Panc1 (cell line): ENCODE measurements around the gene PDE12. TPM values are rescaled to one million over a fixed set of nuclear protein-coding genes. Genes with fewer than 3 reads are reported as not detected.

Source experiments
- ATAC-seq: fragments of 200-7000 bp; cut with Tn5 transposase; 2 replicates; pipeline ENCODE4 v1.9.1; 2020; ENCODE audit warnings: mild to moderate bottlenecking, moderate library complexity
- BruUV-seq: library from RNA; stranded (reverse); fragments of 400-500 nt; replicated peaks from 2 replicates; lab custom pipeline; 2021; lab: Mats Ljungman, UMichigan
- CTCF ChIA-PET: fragments of 300-600 bp; sonication (Branson Sonifier 250); formaldehyde crosslinking; loops from one replicate; lab custom pipeline; 2022; ENCODE audit warnings: antibody characterized with exemption; lab: Charles Lee
- POLR2A ChIA-PET: fragments of 300-600 bp; sonication (Branson Sonifier 250); formaldehyde crosslinking; loops from one replicate; lab custom pipeline; 2022; ENCODE audit warnings: antibody characterized with exemption; lab: Charles Lee
- DNase-seq: peaks from one replicate; pipeline ENCODE4 v3.0.0-alpha.2; 2010; ENCODE audit warnings: low read depth, low spot score
- H3K27ac ChIP-seq: 2 replicates; pipeline ENCODE4 v1.5.1; 2011; ENCODE audit warnings: mild to moderate bottlenecking, low read length, inconsistent platforms
- H3K27me3 ChIP-seq: fragments of 200-500 bp; sonication (Bioruptor generic); 2 replicates; pipeline ENCODE4 v1.6.0; 2014; ENCODE audit warnings: low read length, inconsistent platforms; ENCODE audit not compliant: control insufficient read depth, insufficient read depth
- H3K36me3 ChIP-seq: fragments of 200-500 bp; sonication (Bioruptor generic); 2 replicates; pipeline ENCODE4 v1.5.1; 2014; ENCODE audit warnings: inconsistent platforms, mild to moderate bottlenecking, low read length, moderate library complexity; ENCODE audit not compliant: control insufficient read depth, insufficient read depth
- H3K4me1 ChIP-seq: 2 replicates; pipeline ENCODE4 v1.5.1; 2011; ENCODE audit warnings: inconsistent platforms, mild to moderate bottlenecking, low read length, moderate library complexity; ENCODE audit not compliant: control insufficient read depth, insufficient read depth
- H3K4me3 ChIP-seq, 2 experiments: 2 replicates each; pipeline ENCODE4 v1.5.1; 2011 to 2012; ENCODE audit warnings: low read depth in 2 of 2, low read length in 2 of 2, mild to moderate bottlenecking in 2 of 2, inconsistent platforms in 1 of 2, moderate library complexity in 1 of 2
- H3K9me3 ChIP-seq: fragments of 200-500 bp; sonication (Bioruptor generic); 2 replicates; pipeline ENCODE4 v1.5.1; 2014; ENCODE audit warnings: low read depth, mild to moderate bottlenecking, inconsistent platforms, low read length, moderate library complexity; ENCODE audit not compliant: control insufficient read depth, insufficient read depth
- CTCF ChIP-seq: fragments of 450-650 bp; IDR thresholded peaks from 2 replicates; pipeline ENCODE4 v1.5.1; 2017; ENCODE audit warnings: mild to moderate bottlenecking
- POLR2AphosphoS5 ChIP-seq: IDR thresholded peaks from 2 replicates; pipeline ENCODE4 v1.6.1; 2012; ENCODE audit warnings: mild to moderate bottlenecking, low read depth, low read length, moderate library complexity
- REST ChIP-seq, 2 experiments: IDR thresholded peaks; 2 replicates each; pipeline ENCODE4 v1.6.1; 2011 to 2012; ENCODE audit warnings: low read depth in 2 of 2, control low read depth in 1 of 2, low read length in 1 of 2, mild to moderate bottlenecking in 1 of 2, moderate library complexity in 1 of 2; ENCODE audit not compliant: insufficient read depth in 1 of 2
- SIN3A ChIP-seq: IDR thresholded peaks from 2 replicates; pipeline ENCODE4 v1.6.1; 2012; ENCODE audit warnings: low read depth, mild to moderate bottlenecking, low read length, moderate library complexity, borderline replicate concordance; ENCODE audit not compliant: insufficient read depth
- TCF7L2 ChIP-seq: IDR thresholded peaks from 2 replicates; pipeline ENCODE4 v1.6.1; 2011; ENCODE audit warnings: mild to moderate bottlenecking, low read depth, low read length, inconsistent platforms
- in situ Hi-C: cut with HindIII; loops from 2 replicates; pipeline ENCODE4 v1.10.0; 2016; ENCODE audit warnings: low sequenced_read_pairs, low pct_unique_long_range_greater_than_20kb
- intact Hi-C: fragments of 100-400 bp; cut with micrococcal nuclease; formaldehyde crosslinking; loops from one replicate; pipeline ENCODE4 v1.10.0; 2022; ENCODE audit not compliant: unreplicated experiment
- total RNA-seq: library from RNA; stranded (reverse); gene quantifications from one replicate; pipeline ENCODE4 v1.2.1, GENCODE V29; 2021; ENCODE audit not compliant: unreplicated experiment

PDE12 gene
- total RNA-seq, 1 experiment from 2014 or later, result 22.8 TPM

GRCh38 chr3:57569859-57570450, 13.9 kb downstream of the PDE12 start:
- in situ Hi-C loops, result no loop called here
- Histone ChIP-seq H3K36me3 (peaks cover 14% of the 10 kb centered on the region; the same call in 1 of the 2 replicates), H3K27me3 (no peaks in the 10 kb centered on the region), H3K4me3 (no peak overlapping the region), H3K27ac (no peak overlapping the region), H3K4me1 (no peaks in the 10 kb centered on the region), H3K9me3 (no peaks in the 10 kb centered on the region)
- ChIA-PET POLR2A (no interaction called here), CTCF (interaction anchor here (0.7 kb wide), 1 partner anchor 138 kb away, joined by 9 read pairs; no protein-coding TSS in a partner anchor)
- ATAC-seq (no peak), DNase-seq (no peak)
- no TSS peak for BruUV-seq
- intact Hi-C loops, result no loop called here
- TF ChIP-seq SIN3A (no peak), CTCF (no peak), POLR2AphosphoS5 (no peak), REST (IDR thresholded peaks at IDR 0.05; ENCODE audit: insufficient read depth in 1 of 2, low read depth in 2 of 2, low read length in 1 of 2) (no peak), TCF7L2 (no peak)

GRCh38 chr3:57570878-57571277, 14.8 kb downstream of the PDE12 start:
- intact Hi-C loops, result no loop called here
- no peaks in the 10 kb centered on the region for H3K9me3 ChIP-seq
- no peaks in the 10 kb centered on the region for H3K27me3 ChIP-seq
- no peaks in the 10 kb centered on the region for H3K4me1 ChIP-seq
- in situ Hi-C loops, result no loop called here
- ChIA-PET CTCF (interaction anchor here (0.7 kb wide), 1 partner anchor 139 kb away, joined by 9 read pairs; no protein-coding TSS in a partner anchor), POLR2A (no interaction called here)
- peaks cover 17% of the 10 kb centered on the region; the same call in 1 of the 2 replicates for H3K36me3 ChIP-seq
- ATAC-seq (no peak), DNase-seq (no peak)
- no peak overlapping the region for H3K27ac ChIP-seq
- H3K4me3 ChIP-seq, result no peak overlapping the region
- BruUV-seq, result no TSS peak
- TF ChIP-seq POLR2AphosphoS5 (no peak), TCF7L2 (no peak), CTCF (no peak), SIN3A (no peak), REST (IDR thresholded peaks at IDR 0.05; ENCODE audit: insufficient read depth in 1 of 2, low read depth in 2 of 2, low read length in 1 of 2) (no peak)
